Measurements from ENCODE around the gene SPAG17. TPM values are rescaled to one million over a fixed set of nuclear protein-coding genes. Genes with fewer than 3 reads are reported as not detected.
A peak's percentile ranks its signal among the peaks of the same experiment; 100 is the strongest.

SPAG17 gene
- total and polyA plus RNA-seq, 2 donors from 2014 or later, result 8.7 to 10.4 TPM

DNA sequence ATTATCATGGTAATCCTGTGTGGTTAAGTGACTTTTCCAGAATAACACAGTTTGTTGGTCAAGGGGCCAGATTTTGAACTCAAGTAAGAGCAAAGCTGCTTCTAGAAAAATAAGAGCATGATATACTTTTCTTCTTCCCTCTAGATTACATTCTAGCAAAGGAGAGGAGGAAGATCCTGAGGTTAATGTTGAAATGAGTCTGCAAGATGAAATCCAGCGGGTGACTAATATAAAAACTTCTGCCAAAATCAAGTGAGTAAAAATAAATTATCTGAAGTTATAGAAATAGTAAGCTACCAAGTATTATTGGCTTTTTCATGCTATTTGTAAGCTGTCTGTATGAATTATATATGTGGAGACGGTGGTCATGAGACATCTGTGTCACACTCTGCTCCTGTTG is 242.7 kb downstream of the SPAG17 start:
- no peaks in the 10 kb centered on the region for H3K27me3 ChIP-seq (ENCODE audit: control insufficient read depth, insufficient read depth, low read length)
- peaks cover 11 to 58% (median 33%) of the 10 kb centered on the region in 3 donors for H3K36me3 ChIP-seq (ENCODE audit: control insufficient read depth in 2 of 3, insufficient read depth in 3 of 3, low read length in 3 of 3)
- no peak overlapping the region for H3K9ac ChIP-seq (ENCODE audit: low read length in 3 of 3)
- TF ChIP-seq, protein P1, sequence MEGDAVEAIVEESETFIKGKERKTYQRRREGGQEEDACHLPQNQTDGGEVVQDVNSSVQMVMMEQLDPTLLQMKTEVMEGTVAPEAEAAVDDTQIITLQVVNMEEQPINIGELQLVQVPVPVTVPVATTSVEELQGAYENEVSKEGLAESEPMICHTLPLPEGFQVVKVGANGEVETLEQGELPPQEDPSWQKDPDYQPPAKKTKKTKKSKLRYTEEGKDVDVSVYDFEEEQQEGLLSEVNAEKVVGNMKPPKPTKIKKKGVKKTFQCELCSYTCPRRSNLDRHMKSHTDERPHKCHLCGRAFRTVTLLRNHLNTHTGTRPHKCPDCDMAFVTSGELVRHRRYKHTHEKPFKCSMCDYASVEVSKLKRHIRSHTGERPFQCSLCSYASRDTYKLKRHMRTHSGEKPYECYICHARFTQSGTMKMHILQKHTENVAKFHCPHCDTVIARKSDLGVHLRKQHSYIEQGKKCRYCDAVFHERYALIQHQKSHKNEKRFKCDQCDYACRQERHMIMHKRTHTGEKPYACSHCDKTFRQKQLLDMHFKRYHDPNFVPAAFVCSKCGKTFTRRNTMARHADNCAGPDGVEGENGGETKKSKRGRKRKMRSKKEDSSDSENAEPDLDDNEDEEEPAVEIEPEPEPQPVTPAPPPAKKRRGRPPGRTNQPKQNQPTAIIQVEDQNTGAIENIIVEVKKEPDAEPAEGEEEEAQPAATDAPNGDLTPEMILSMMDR (IDR thresholded peaks at IDR 0.05; ENCODE audit: borderline replicate concordance, extremely low read depth, insufficient read depth), result no peak
- H3K4me3 ChIP-seq (ENCODE audit: low read length in 3 of 3), result no peak overlapping the region
- DNase-seq (no peak), FAIRE-seq (no peak)
- no peak overlapping the region for H3K27ac ChIP-seq (ENCODE audit: low read depth in 2 of 2, low read length in 2 of 2)
- H3K9me3 ChIP-seq (ENCODE audit: control insufficient read depth in 2 of 3, insufficient read depth in 1 of 3, low read length in 3 of 3), result no peaks in the 10 kb centered on the region
- intact Hi-C loops (cut with DNase I), result no loop called here
- H3K4me1 ChIP-seq (ENCODE audit: control insufficient read depth in 2 of 3, insufficient read depth in 2 of 3, low read depth in 1 of 3, low read length in 3 of 3), result no peaks in the 10 kb centered on the region

DNA sequence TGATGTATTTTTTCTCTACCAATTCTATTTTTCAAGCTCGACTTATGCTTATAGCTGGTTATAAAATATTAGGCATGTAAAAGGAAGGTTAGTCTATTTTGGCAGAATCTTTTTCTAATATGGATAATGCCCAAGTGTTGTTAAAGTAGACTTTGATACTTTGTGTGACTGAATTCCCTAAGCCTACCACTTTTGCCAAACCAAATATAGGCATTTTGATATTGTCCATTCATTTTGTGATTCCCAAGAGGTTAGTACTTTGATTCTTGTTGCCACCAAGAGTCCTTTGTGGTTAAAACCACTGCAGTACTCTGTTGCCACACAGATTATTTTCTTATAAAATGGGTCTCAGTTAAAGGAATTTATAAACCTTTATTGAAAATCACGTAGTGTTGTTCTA is 251.3 kb downstream of the SPAG17 start:
- H3K9ac ChIP-seq (ENCODE audit: low read length in 3 of 3), result no peak overlapping the region
- peaks cover 0 to 9% (median 3%) of the 10 kb centered on the region in 3 donors for H3K36me3 ChIP-seq (ENCODE audit: control insufficient read depth in 2 of 3, insufficient read depth in 3 of 3, low read length in 3 of 3)
- no peak overlapping the region for H3K27ac ChIP-seq (ENCODE audit: low read depth in 2 of 2, low read length in 2 of 2)
- no peak overlapping the region for H3K4me3 ChIP-seq (ENCODE audit: low read length in 3 of 3)
- H3K27me3 ChIP-seq (ENCODE audit: control insufficient read depth, insufficient read depth, low read length), result no peaks in the 10 kb centered on the region
- DNase-seq (no peak), FAIRE-seq (no peak)
- TF ChIP-seq, protein P1 (IDR thresholded peaks at IDR 0.05; ENCODE audit: borderline replicate concordance, extremely low read depth, insufficient read depth), result no peak
- H3K4me1 ChIP-seq (ENCODE audit: control insufficient read depth in 2 of 3, insufficient read depth in 2 of 3, low read depth in 1 of 3, low read length in 3 of 3), result peaks cover 0 to 5% (median 4%) of the 10 kb centered on the region in 3 donors
- no peaks in the 10 kb centered on the region for H3K9me3 ChIP-seq (ENCODE audit: control insufficient read depth in 2 of 3, insufficient read depth in 1 of 3, low read length in 3 of 3)
- intact Hi-C loops (cut with DNase I), result no loop called here

- Histone ChIP-seq H3K4me3 (ENCODE audit: low read length in 3 of 3) (no peak overlapping the region), H3K9ac (ENCODE audit: low read length in 3 of 3) (no peak overlapping the region), H3K9me3 (ENCODE audit: control insufficient read depth in 2 of 3, insufficient read depth in 1 of 3, low read length in 3 of 3) (no peaks in the 10 kb centered on the region), H3K36me3 (ENCODE audit: control insufficient read depth in 2 of 3, insufficient read depth in 3 of 3, low read length in 3 of 3) (peaks cover 0 to 5% (median 0%) of the 10 kb centered on the region in 3 donors), H3K27ac (ENCODE audit: low read depth in 2 of 2, low read length in 2 of 2) (no peak overlapping the region), H3K27me3 (ENCODE audit: control insufficient read depth, insufficient read depth, low read length) (no peaks in the 10 kb centered on the region), H3K4me1 (ENCODE audit: control insufficient read depth in 2 of 3, insufficient read depth in 2 of 3, low read depth in 1 of 3, low read length in 3 of 3) (peaks cover 0 to 10% (median 8%) of the 10 kb centered on the region in 3 donors)
- intact Hi-C loops (cut with DNase I), result no loop called here
- DNase-seq (no peak), FAIRE-seq (no peak)
- TF ChIP-seq, protein P1 (IDR thresholded peaks at IDR 0.05; ENCODE audit: borderline replicate concordance, extremely low read depth, insufficient read depth), result no peak
Observed at GRCh38 chr1:117932576-117932975, 252.5 kb downstream of the SPAG17 start.

DNA sequence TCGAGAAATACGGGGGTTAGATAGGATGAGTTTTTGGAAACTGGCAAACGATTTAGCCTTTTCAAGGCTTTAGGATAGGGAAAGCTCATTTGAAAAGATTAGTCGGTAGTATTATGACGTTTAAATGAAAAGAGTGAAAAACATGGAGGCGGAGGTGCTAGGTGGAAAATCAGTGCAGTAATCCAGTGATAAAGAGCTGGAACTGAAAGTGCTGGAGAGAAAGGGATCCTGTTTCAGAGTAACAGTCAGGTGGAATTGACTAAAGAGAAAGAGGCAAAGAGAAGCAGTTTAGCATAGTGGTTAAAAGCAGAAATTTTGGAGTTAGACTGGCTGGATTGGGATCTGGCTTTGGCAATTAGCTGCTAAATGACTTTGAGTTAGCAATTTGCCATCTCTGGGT is 254.5 kb downstream of the SPAG17 start:
- DNase-seq (peak in 2 of 5 donors; percentile 9 to 19), FAIRE-seq (no peak)
- TF ChIP-seq, protein P1 (IDR thresholded peaks at IDR 0.05; ENCODE audit: borderline replicate concordance, extremely low read depth, insufficient read depth), result no peak
- Histone ChIP-seq H3K27me3 (ENCODE audit: control insufficient read depth, insufficient read depth, low read length) (no peaks in the 10 kb centered on the region), H3K27ac (ENCODE audit: low read depth in 2 of 2, low read length in 2 of 2) (no peak overlapping the region), H3K9me3 (ENCODE audit: control insufficient read depth in 2 of 3, insufficient read depth in 1 of 3, low read length in 3 of 3) (no peaks in the 10 kb centered on the region), H3K4me3 (ENCODE audit: low read length in 3 of 3) (peak overlapping the region; percentile 88 to 99 (median 97)), H3K36me3 (ENCODE audit: control insufficient read depth in 2 of 3, insufficient read depth in 3 of 3, low read length in 3 of 3) (no peaks in the 10 kb centered on the region), H3K4me1 (ENCODE audit: control insufficient read depth in 2 of 3, insufficient read depth in 2 of 3, low read depth in 1 of 3, low read length in 3 of 3) (peaks cover 0 to 10% (median 8%) of the 10 kb centered on the region in 3 donors), H3K9ac (ENCODE audit: low read length in 3 of 3) (peak overlapping the region; percentile 81 to 98 (median 84))
- intact Hi-C loops (cut with DNase I), result no loop called here

Data from kidney (tissue), 14 donors.